Karpas-422 (cell line): ENCODE measurements around the gene RXRA. TPM values are rescaled to one million over a fixed set of nuclear protein-coding genes. Genes with fewer than 3 reads are reported as not detected.

Experiments
- DNase-seq: peaks from one replicate; pipeline ENCODE4 v3.0.0-alpha.2; 2015
- H2AFZ ChIP-seq: fragments of 200-600 bp; sonication (generic); 2 replicates; pipeline ENCODE4 v1.6.1; 2014; ENCODE audit warnings: antibody characterized with exemption, low read length, mixed read lengths
- H3K27ac ChIP-seq: fragments of 200-600 bp; sonication (generic); 2 replicates; pipeline ENCODE4 v1.5.1; 2014; ENCODE audit warnings: mild to moderate bottlenecking, low read length, moderate library complexity
- H3K27me3 ChIP-seq: fragments of 200-600 bp; sonication (generic); 2 replicates; pipeline ENCODE4 v1.6.1; 2014; ENCODE audit warnings: low read length, mixed read lengths
- H3K36me3 ChIP-seq: fragments of 200-600 bp; sonication (generic); 2 replicates; pipeline ENCODE4 v1.6.1; 2014; ENCODE audit warnings: low read length, mixed read lengths; ENCODE audit not compliant: insufficient read depth
- H3K4me1 ChIP-seq: fragments of 200-600 bp; sonication (generic); 2 replicates; pipeline ENCODE4 v1.6.1; 2014; ENCODE audit warnings: mild to moderate bottlenecking, low read length, mixed read lengths
- H3K4me2 ChIP-seq: fragments of 200-600 bp; sonication (generic); 2 replicates; pipeline ENCODE4 v1.6.1; 2014; ENCODE audit warnings: low read length, low read depth, mild to moderate bottlenecking; ENCODE audit not compliant: poor library complexity, severe bottlenecking
- H3K4me3 ChIP-seq: fragments of 200-600 bp; sonication (generic); 2 replicates; pipeline ENCODE4 v1.5.1; 2014; ENCODE audit warnings: mild to moderate bottlenecking, antibody characterized with exemption, low read length, mixed read lengths
- H3K79me2 ChIP-seq: fragments of 200-600 bp; sonication (generic); 2 replicates; pipeline ENCODE4 v1.6.1; 2014; ENCODE audit warnings: mild to moderate bottlenecking, low read length, mixed read lengths
- H3K9ac ChIP-seq: fragments of 200-600 bp; sonication (generic); 2 replicates; pipeline ENCODE4 v1.6.0; 2014; ENCODE audit warnings: low read length
- H3K9me2 ChIP-seq: fragments of 200-600 bp; sonication (generic), shearing (Covaris generic); replicated peaks from 2 replicates; pipeline ENCODE4 v1.6.0; 2014; ENCODE audit warnings: mild to moderate bottlenecking, low read length, moderate library complexity; ENCODE audit not compliant: insufficient read depth
- H3K9me3 ChIP-seq: fragments of 300-700, 200-600 bp; sonication (generic); 2 replicates; pipeline ENCODE4 v1.6.1; 2014; ENCODE audit warnings: low read length, mixed read lengths
- H4K20me1 ChIP-seq: fragments of 200-600 bp; sonication (generic); 2 replicates; pipeline ENCODE4 v1.6.1; 2014; ENCODE audit warnings: mild to moderate bottlenecking, antibody characterized with exemption, low read length, low read depth; ENCODE audit not compliant: insufficient read depth
- total RNA-seq: library from RNA; depleted of rRNA; stranded (reverse); fragments of >200 nt; shearing (Covaris generic); gene quantifications from 2 replicates; pipeline ENCODE4 v1.2.3, GENCODE V29; 2014; ENCODE audit warnings: low replicate concordance

RXRA gene
- total RNA-seq, 1 experiment from 2014 or later: not detected

DNA sequence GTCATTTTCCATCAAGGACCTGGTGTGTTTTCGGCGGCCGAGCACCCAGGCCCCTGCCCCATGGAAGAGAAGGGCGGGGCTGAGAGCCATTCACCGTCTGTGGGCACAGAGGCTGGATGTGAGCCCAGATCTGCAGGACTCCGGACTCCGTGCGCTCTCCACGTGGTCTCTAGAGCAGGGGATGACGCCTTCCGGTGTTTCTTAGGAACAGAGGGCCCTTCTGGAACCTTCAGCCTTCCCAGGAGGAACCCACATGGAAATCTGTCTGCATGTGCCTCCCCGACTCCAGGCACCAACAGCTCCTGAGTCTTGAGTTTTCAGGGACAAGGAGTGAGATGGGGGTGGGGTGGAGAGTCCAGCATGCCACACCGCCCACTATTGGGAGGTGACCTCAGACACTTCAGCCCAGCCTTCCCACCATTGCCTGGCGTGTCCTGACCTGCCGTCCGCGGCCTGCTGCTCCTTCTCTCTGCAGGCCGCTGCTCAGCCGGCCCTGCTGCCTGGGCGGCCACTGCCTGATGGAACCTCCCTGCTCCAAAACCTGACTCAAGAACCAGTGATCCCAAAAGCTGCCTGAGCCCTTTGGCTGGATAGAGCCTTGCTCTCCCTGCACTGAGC lies 2.4 kb upstream of the RXRA start:
- H2AFZ ChIP-seq: no peak overlapping the region
- no peaks in the 10 kb centered on the region for H3K36me3 ChIP-seq

DNA sequence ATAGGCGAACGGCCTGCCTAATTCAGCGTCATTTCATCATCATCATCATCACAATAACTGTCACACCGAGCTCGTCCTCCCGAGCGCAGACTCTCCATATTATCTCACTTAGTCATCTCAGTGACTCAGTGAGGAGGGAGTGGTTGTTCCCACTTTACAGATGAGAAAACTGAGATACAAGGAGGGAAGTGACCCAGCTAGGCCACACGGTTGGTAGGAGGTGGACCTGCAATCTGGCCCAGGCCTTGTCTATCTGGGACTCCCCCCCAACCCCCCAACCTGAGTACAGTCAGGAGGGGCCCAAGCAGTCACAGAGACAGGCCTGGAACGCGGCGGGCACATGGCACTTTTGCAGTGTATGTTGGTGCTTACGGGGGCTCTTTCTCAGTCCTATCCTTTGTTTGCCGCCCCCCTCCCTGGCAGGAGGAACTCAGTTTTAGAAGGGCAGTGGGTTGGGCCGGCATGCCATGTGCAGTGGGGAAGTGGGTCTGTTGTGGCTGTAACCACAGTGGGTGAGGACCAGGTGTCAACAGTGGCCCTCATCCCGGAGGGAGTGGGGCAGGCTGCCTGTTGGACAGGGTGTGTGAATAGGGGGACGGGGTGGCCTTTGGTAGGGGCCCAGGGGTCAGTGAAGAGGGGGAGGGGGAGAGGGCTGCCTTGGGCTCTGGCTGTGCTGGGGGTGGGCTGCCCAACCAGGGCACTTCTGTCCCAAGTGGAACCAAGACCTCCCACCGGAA lies 1.7 kb upstream of the RXRA start:
- Histone ChIP-seq H3K27me3 (no peaks in the 10 kb centered on the region), H3K4me2 (no peak overlapping the region), H3K4me3 (no peak overlapping the region), H4K20me1 (no peaks in the 10 kb centered on the region), H3K9me2 (no peaks in the 10 kb centered on the region), H3K9ac (no peak overlapping the region), H3K4me1 (no peaks in the 10 kb centered on the region), H2AFZ (no peak overlapping the region), H3K79me2 (no peaks in the 10 kb centered on the region), H3K9me3 (no peaks in the 10 kb centered on the region), H3K36me3 (no peaks in the 10 kb centered on the region), H3K27ac (no peak overlapping the region)
- no peak for DNase-seq

More for the DNA sequence above, 2.4 kb upstream of the RXRA start:
- Histone ChIP-seq H3K27ac (no peak overlapping the region), H3K4me3 (no peak overlapping the region), H3K4me2 (no peak overlapping the region), H3K27me3 (no peaks in the 10 kb centered on the region), H3K9ac (no peak overlapping the region), H3K4me1 (no peaks in the 10 kb centered on the region), H3K79me2 (no peaks in the 10 kb centered on the region), H3K9me2 (no peaks in the 10 kb centered on the region), H4K20me1 (no peaks in the 10 kb centered on the region), H3K9me3 (no peaks in the 10 kb centered on the region)
- no peak for DNase-seq

DNA sequence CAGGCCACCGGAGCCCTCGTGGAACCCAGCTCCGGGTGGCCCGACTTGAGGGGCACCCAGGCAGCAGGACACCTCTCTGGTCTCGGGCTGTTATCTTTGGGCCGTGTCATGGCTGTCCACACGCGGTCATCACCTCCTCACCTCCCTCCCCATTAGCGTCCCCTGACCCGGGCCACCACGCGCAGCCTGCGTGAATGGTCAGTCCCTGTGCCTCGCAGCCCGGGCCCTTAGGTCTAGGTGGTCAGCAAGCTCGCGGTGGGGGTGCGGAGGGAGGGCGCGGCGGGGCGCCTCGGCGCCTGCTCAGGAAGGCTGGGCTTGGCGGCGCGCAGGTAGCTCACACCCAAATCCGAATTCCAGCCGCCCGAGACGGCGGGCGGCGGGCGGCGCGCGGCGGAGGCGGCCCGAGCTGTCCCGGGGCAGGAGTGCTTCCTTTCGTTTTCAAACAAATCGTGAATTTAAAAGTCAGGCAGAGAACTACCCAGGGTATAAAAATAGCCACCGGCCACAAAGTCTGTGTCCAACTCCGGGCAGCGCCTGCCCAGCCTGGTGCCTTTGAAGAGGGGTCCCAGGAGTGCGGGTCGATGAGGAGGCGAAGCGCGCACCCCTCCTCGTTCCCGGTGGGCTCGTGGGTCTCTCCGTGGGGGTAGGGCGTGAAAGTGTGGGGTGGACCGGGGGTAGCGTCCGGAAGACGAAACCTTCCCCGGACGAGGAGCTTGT lies 1.0 kb upstream of the RXRA start:
- Histone ChIP-seq H3K9me2 (no peaks in the 10 kb centered on the region), H4K20me1 (no peaks in the 10 kb centered on the region), H2AFZ (no peak overlapping the region), H3K4me2 (no peak overlapping the region), H3K36me3 (no peaks in the 10 kb centered on the region), H3K9me3 (no peaks in the 10 kb centered on the region), H3K4me3 (no peak overlapping the region), H3K9ac (no peak overlapping the region), H3K27me3 (no peaks in the 10 kb centered on the region), H3K79me2 (no peaks in the 10 kb centered on the region), H3K4me1 (no peaks in the 10 kb centered on the region), H3K27ac (no peak overlapping the region)
- no peak for DNase-seq

DNA sequence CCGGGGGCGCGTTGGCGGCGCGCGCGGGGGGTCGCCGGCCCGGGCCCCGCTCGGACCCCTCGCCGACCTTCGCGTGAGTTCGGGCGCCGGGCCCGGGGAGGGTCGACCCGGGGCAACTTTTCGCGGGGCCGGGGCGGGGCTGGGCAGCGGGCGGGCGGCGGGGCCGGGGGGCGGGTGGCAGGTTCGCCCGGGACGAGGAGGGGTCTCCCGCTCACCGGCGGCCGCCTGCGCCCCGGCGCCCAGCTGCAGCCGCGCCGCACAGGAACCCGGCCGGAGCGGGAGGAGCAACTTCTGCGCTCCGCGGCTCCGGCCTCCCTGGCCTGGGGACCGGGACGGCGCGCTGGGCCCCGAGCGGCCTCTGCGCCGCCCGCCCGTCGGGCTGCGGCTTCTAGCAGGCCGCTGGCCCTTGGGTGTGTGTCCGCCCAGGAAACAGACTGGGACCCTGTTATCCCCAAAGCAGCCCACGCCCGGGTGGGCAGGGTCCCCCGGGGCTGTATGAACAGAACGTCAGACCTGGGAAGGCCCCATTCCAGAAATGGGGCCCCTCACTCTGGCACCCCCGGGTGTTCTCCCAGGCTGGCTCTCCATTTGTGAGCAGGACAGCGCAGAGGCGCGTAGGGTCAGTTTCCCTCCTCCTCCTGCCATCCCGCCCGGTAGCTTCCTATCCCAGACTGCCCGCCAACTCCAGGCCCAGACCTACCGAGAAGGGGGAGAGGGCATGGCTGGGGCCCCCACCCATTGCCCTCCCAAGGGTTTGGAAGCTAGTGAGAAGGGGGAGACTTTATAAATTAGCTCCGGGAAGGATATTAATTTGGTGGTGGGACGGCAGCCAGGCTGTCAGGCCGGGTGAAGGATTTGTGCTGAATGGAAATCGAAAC lies 708 bp downstream of the RXRA start:
- H4K20me1 ChIP-seq: no peaks in the 10 kb centered on the region
- H3K9me2 ChIP-seq: no peaks in the 10 kb centered on the region
- H3K79me2 ChIP-seq: no peaks in the 10 kb centered on the region
- DNase-seq: no peak
- H2AFZ ChIP-seq: no peak overlapping the region
- H3K36me3 ChIP-seq: no peaks in the 10 kb centered on the region
- no peaks in the 10 kb centered on the region for H3K27me3 ChIP-seq
- H3K4me1 ChIP-seq: no peaks in the 10 kb centered on the region
- H3K9me3 ChIP-seq: no peaks in the 10 kb centered on the region
- no peak overlapping the region for H3K4me2 ChIP-seq
- H3K4me3 ChIP-seq: no peak overlapping the region
- H3K27ac ChIP-seq: no peak overlapping the region
- H3K9ac ChIP-seq: no peak overlapping the region

DNA sequence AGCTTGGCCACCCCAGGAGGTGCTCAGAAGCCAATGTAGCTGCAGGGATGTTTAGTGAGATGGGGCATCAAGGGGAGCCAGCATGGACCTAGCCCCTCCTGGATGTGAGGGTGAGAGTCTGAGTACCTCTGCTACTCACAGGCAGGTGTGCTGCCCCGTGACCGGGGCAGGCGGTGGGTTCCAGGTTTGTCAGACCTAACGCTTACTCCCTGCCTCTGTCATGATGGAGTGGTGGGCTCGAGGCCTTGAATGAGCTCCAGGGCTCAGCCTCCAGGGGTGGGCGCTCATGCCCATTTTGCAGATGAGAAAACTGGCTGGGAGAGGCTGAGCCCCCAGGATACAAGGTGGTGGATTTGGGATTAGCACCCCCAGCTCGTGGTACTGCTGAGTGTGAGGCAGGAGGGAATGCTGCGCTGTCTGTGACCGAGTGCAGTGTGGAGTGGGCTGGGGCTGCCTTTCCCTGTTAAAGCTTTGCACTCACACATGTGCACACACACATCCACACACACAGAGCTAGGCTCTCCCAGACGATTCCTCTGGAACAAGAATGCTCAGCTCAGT lies 1.5 kb downstream of the RXRA start:
- Histone ChIP-seq H3K9ac (no peak overlapping the region), H3K36me3 (no peaks in the 10 kb centered on the region), H3K27ac (no peak overlapping the region), H3K4me2 (no peak overlapping the region), H3K4me3 (no peak overlapping the region), H3K79me2 (no peaks in the 10 kb centered on the region), H4K20me1 (no peaks in the 10 kb centered on the region), H2AFZ (no peak overlapping the region), H3K4me1 (no peaks in the 10 kb centered on the region), H3K9me3 (no peaks in the 10 kb centered on the region), H3K27me3 (no peaks in the 10 kb centered on the region), H3K9me2 (no peaks in the 10 kb centered on the region)
- DNase-seq: no peak

DNA sequence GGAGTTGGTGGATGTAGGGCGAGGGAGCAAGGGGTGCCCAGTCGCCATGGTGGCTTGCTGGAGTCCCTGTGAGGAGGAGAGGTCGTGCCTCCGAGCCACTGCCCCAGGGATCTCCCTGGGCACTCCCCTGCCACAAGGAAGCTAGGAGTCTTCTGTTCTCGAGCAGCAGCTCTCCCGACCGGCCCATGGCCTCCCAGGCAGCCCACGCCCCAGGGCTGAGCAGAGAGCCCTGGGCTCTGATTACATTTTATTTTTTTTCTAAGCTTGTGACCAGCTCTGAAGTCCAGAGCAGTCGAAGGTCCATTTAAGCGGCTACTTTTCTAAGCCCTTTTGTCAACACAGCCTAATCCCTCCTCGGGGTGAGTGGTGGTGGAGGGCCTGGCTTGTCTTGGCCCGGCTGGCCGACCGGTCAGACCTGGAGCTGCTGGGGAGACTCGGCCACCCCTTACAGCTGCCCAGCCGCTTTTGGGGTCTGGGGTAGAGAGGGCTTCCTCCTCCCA lies 2.1 kb downstream of the RXRA start:
- no peak overlapping the region for H3K9ac ChIP-seq
- no peaks in the 10 kb centered on the region for H3K9me2 ChIP-seq
- no peaks in the 10 kb centered on the region for H3K36me3 ChIP-seq
- DNase-seq: no peak
- no peaks in the 10 kb centered on the region for H4K20me1 ChIP-seq
- H2AFZ ChIP-seq: no peak overlapping the region
- no peaks in the 10 kb centered on the region for H3K9me3 ChIP-seq
- H3K4me1 ChIP-seq: no peaks in the 10 kb centered on the region
- H3K4me2 ChIP-seq: no peak overlapping the region
- no peaks in the 10 kb centered on the region for H3K27me3 ChIP-seq
- H3K4me3 ChIP-seq: no peak overlapping the region
- no peaks in the 10 kb centered on the region for H3K79me2 ChIP-seq
- no peak overlapping the region for H3K27ac ChIP-seq

DNA sequence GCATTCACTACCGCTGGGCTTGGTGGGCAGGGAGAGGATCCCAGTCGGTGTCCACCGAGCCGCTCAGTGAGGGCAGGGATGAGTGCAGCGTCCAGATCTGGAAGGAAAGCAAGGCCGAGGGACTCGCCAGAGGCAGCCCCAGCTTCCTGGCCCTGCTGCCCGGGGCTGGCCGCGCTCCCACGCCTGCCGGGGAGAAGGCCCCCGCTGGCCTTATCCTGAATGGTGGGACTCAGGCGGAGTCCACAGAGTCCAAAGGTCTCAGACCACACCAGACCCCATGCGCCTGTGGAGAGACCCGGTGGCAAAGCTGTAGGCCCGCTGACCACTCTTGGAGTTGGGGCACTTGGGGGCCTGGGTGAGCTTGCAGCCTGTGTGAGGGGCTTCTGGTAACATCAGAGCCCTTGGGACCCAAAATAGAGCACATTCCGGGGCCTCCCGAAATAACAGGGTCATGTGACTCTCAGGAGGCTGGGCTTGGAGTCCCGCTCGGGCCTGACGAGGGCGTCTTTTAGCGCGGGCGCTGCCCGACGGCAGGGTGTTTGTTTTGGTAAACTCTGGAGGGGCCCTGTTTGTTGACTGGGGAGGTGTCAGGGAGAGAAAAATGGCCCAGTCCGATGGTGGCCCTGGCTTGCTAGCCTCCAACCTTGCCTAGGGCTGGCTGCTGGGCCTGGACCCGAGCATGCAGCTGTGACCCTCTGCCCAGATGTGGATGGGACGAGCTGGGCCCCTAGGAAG lies 2.8 kb downstream of the RXRA start:
- H3K27ac ChIP-seq: no peak overlapping the region
- H3K27me3 ChIP-seq: no peaks in the 10 kb centered on the region
- no peak for DNase-seq
- H3K79me2 ChIP-seq: no peaks in the 10 kb centered on the region
- no peaks in the 10 kb centered on the region for H4K20me1 ChIP-seq
- H3K9ac ChIP-seq: no peak overlapping the region
- H2AFZ ChIP-seq: no peak overlapping the region
- H3K9me3 ChIP-seq: no peaks in the 10 kb centered on the region
- H3K4me2 ChIP-seq: no peak overlapping the region
- H3K4me1 ChIP-seq: no peaks in the 10 kb centered on the region
- no peaks in the 10 kb centered on the region for H3K36me3 ChIP-seq
- H3K9me2 ChIP-seq: no peaks in the 10 kb centered on the region
- no peak overlapping the region for H3K4me3 ChIP-seq
